Measurements from ENCODE around the gene FGF18. TPM values are rescaled to one million over a fixed set of nuclear protein-coding genes. Genes with fewer than 3 reads are reported as not detected.
A peak's percentile ranks its signal among the peaks of the same experiment; 100 is the strongest.
"Not testable (repeated sequence)": the region's sequence is repeated elsewhere in the genome, so short reads cannot be mapped to it uniquely, and the experiment has no call there.

FGF18 gene
- total RNA-seq, 1 donor from 2014 or later: 1.7 TPM

DNA sequence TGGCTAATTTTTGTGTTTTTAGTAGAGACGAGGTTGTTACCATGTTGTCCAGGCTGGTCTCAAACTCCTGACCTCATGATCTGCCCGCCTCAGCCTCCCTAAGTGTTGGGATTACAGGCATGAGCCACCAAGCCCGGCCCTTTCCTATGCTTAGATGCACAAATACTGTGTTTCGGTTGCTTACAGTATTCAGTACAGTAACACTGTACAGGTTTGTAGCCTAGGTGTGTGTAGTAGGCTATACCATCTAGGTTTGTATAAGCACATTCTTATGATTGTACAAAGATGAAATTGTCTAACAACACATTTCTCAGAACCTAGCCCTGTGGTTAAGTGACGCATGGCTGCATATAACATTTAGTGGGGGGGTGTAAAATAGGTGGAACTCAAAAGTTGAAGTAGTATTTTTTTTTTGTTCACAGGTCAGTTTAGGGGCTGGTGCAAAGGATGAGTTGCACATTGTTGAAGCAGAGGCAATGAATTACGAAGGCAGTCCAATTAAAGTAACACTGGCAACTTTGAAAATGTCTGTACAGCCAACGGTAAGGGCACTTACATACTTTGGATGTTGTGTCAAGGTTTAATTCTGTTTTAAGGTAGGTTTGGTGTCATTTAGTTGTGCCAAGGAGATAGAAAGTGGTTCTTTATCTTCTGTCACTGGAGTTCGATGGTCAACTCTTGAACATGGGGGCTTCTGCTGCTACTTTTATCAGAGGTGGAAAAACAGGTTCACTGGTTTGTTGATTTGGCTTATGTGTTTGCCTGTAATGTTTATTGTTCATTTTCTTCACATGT lies 28.4 kb upstream of the FGF18 start:
- peak overlapping the region; percentile 68 for H3K27ac Mint-ChIP-seq
- no peak for TF ChIP-seq CTCF (conservative IDR thresholded peaks at IDR 0.05)
- no peaks in the 10 kb centered on the region for H3K9me3 Mint-ChIP-seq
- H3K27me3 Mint-ChIP-seq: peaks cover 11% of the 10 kb centered on the region
- H3K4me3 Mint-ChIP-seq: peak overlapping the region; percentile 98
- peaks cover 51% of the 10 kb centered on the region for H3K36me3 Mint-ChIP-seq
- peaks cover 20% of the 10 kb centered on the region for H3K4me1 Mint-ChIP-seq (ENCODE audit: unreplicated experiment)
- no peak for DNase-seq (ENCODE audit: extremely low spot score, unreplicated experiment)

- TF ChIP-seq CTCF (conservative IDR thresholded peaks at IDR 0.05): no peak
- peak; percentile 24 for DNase-seq (ENCODE audit: extremely low spot score, unreplicated experiment)
- H3K27ac Mint-ChIP-seq: no peak overlapping the region
- H3K36me3 Mint-ChIP-seq: peaks cover 58% of the 10 kb centered on the region
- peaks cover 11% of the 10 kb centered on the region for H3K27me3 Mint-ChIP-seq
- H3K4me3 Mint-ChIP-seq: no peak overlapping the region
- peaks cover 20% of the 10 kb centered on the region for H3K4me1 Mint-ChIP-seq (ENCODE audit: unreplicated experiment)
- no peaks in the 10 kb centered on the region for H3K9me3 Mint-ChIP-seq
Observed at GRCh38 chr5:171391996-171392577, 27.4 kb upstream of the FGF18 start.

DNA sequence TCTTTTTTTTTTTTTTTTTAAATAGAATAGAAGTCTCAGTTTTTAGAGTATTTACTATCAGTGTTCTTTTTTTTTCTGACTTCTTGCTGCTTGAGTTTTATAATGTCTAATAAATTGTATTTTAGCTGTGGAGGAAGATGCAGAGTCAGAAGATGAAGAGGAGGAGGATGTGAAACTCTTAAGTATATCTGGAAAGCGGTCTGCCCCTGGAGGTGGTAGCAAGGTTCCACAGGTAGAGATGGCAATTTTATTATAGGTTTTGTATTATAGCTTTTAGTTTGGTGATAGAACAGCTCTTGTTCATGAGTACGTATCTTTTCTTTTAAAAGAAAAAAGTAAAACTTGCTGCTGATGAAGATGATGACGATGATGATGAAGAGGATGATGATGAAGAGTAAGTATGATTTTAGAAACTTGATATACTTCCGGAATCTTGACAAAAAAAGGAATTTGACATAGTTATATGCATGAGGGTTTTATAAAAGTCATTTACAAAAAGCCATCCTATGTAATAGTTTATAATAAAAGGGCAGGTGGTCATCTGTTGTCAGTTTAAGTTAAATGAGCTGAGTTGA lies 26.8 kb upstream of the FGF18 start:
- DNase-seq (ENCODE audit: extremely low spot score, unreplicated experiment): no peak
- peaks cover 61% of the 10 kb centered on the region for H3K36me3 Mint-ChIP-seq
- H3K27me3 Mint-ChIP-seq: peaks cover 6% of the 10 kb centered on the region
- H3K9me3 Mint-ChIP-seq: no peaks in the 10 kb centered on the region
- H3K4me3 Mint-ChIP-seq: no peak overlapping the region
- H3K27ac Mint-ChIP-seq: no peak overlapping the region
- TF ChIP-seq CTCF (conservative IDR thresholded peaks at IDR 0.05): peak; percentile 27
- peaks cover 20% of the 10 kb centered on the region for H3K4me1 Mint-ChIP-seq (ENCODE audit: unreplicated experiment)

GRCh38 chr5:171395042-171395441 lies 24.4 kb upstream of the FGF18 start:
- Mint-ChIP-seq H3K4me3 (peak overlapping the region; percentile 8), H3K27ac (peak overlapping the region; percentile 15), H3K36me3 (peaks cover 58% of the 10 kb centered on the region), H3K9me3 (no peaks in the 10 kb centered on the region), H3K27me3 (no peaks in the 10 kb centered on the region), H3K4me1 (ENCODE audit: unreplicated experiment) (peaks cover 22% of the 10 kb centered on the region)
- no peak for DNase-seq (ENCODE audit: extremely low spot score, unreplicated experiment)
- TF ChIP-seq CTCF (conservative IDR thresholded peaks at IDR 0.05): no peak

DNA sequence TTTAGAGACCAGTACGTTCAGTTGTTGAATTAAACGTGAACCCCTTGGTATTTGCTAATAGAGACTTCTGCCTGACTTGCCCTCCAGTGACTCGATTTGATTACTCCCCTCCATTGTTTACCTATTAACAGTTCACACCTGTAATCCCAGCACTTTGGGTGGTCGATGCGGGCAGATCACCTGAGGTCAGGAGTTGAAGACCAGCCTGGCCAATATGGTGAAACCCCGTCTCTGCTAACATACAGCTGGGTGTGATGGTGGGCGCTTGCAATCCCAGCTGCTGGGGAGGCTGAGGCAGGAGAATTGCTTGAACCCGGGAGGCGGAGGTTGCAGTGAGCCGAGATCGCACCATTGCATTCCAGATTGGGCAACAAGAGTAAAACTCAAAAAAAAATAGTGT lies 22.9 kb upstream of the FGF18 start:
- H3K4me3 Mint-ChIP-seq; H3K27ac Mint-ChIP-seq; H3K9me3 Mint-ChIP-seq; H3K27me3 Mint-ChIP-seq; DNase-seq (ENCODE audit: extremely low spot score, unreplicated experiment): not testable (repeated sequence)
- Mint-ChIP-seq H3K4me1 (ENCODE audit: unreplicated experiment) (peaks cover 10% of the 10 kb centered on the region), H3K36me3 (peaks cover 59% of the 10 kb centered on the region)

GRCh38 chr5:171397190-171397589 lies 22.3 kb upstream of the FGF18 start:
- Mint-ChIP-seq H3K27ac (no peak overlapping the region), H3K4me3 (no peak overlapping the region), H3K27me3 (no peaks in the 10 kb centered on the region), H3K9me3 (no peaks in the 10 kb centered on the region), H3K4me1 (ENCODE audit: unreplicated experiment) (peaks cover 10% of the 10 kb centered on the region), H3K36me3 (peaks cover 63% of the 10 kb centered on the region)
- TF ChIP-seq CTCF (conservative IDR thresholded peaks at IDR 0.05): no peak
- DNase-seq (ENCODE audit: extremely low spot score, unreplicated experiment): no peak
